CD14-positive monocyte (primary cell): ENCODE measurements around the gene ARHGAP21. TPM values are rescaled to one million over a fixed set of nuclear protein-coding genes. Genes with fewer than 3 reads are reported as not detected.
A peak's percentile ranks its signal among the peaks of the same experiment; 100 is the strongest.

Source experiments
- DNase-seq, 3 donors: peaks; one replicate each; pipeline ENCODE4 v3.0.0-alpha.2; 2011 to 2022
- H2AFZ ChIP-seq: 2 replicates; pipeline ENCODE4 v1.6.0; 2012; ENCODE audit warnings: mild to moderate bottlenecking, low read depth, low read length, inconsistent platforms; ENCODE audit not compliant: insufficient read depth, poor library complexity, severe bottlenecking
- H3K27ac ChIP-seq, 2 donors: 1 replicate in 1 of 2; 2 replicates in 1 of 2; pipeline ENCODE4 v1.5.1; 2012 to 2013; ENCODE audit warnings: low read length in 2 of 2, control low read depth in 1 of 2, inconsistent platforms in 1 of 2, low read depth in 1 of 2, mild to moderate bottlenecking in 1 of 2
- H3K27me3 ChIP-seq, 2 donors: one replicate each; pipeline versions ENCODE4 v1.6.0 to v1.6.1; 2011 to 2013; ENCODE audit warnings: low read length in 2 of 2; ENCODE audit not compliant: control insufficient read depth in 2 of 2, insufficient read depth in 2 of 2
- H3K36me3 ChIP-seq, 2 donors: replicated peaks in 1 of 2; 1 replicate in 1 of 2; 2 replicates in 1 of 2; pipeline versions ENCODE4 v1.5.1 to v1.6.1; 2012 to 2013; ENCODE audit warnings: low read length in 2 of 2, control low read depth in 1 of 2, inconsistent platforms in 1 of 2, mild to moderate bottlenecking in 1 of 2; ENCODE audit not compliant: insufficient read depth in 2 of 2, control insufficient read depth in 1 of 2
- H3K4me1 ChIP-seq, 2 donors: 1 replicate in 1 of 2; 2 replicates in 1 of 2; pipeline versions ENCODE4 v1.5.1 to v1.6.1; 2012 to 2013; ENCODE audit warnings: low read length in 2 of 2, control low read depth in 1 of 2, inconsistent platforms in 1 of 2, mild to moderate bottlenecking in 1 of 2, moderate library complexity in 1 of 2; ENCODE audit not compliant: insufficient read depth in 2 of 2, control insufficient read depth in 1 of 2
- H3K4me2 ChIP-seq: replicated peaks from 2 replicates; pipeline ENCODE3; 2012; ENCODE audit warnings: low read length, moderate library complexity, mild to moderate bottlenecking; ENCODE audit not compliant: poor library complexity, severe bottlenecking; ENCODE audit errors: extremely low read depth
- H3K4me3 ChIP-seq, 3 experiments: fragments of 200-600 bp in 1 of 3; sonication (generic) in 1 of 3; replicated peaks in 1 of 3; 1 replicate in 2 of 3; 2 replicates in 1 of 3; pipeline ENCODE4 v1.5.1; 2011 to 2013; ENCODE audit warnings: low read length in 3 of 3, mild to moderate bottlenecking in 3 of 3, control low read depth in 2 of 3, low read depth in 2 of 3, inconsistent platforms in 1 of 3, moderate library complexity in 1 of 3
- H3K79me2 ChIP-seq: 2 replicates; pipeline ENCODE4 v1.6.0; 2012; ENCODE audit warnings: mild to moderate bottlenecking, control low read depth, inconsistent platforms, low read length, moderate library complexity; ENCODE audit not compliant: insufficient read depth
- H3K9ac ChIP-seq: 2 replicates; pipeline ENCODE4 v1.6.0; 2017; ENCODE audit warnings: low read length, mild to moderate bottlenecking; ENCODE audit not compliant: insufficient read depth, poor library complexity, severe bottlenecking
- H3K9me3 ChIP-seq, 2 donors: replicated peaks in 1 of 2; 1 replicate in 1 of 2; 2 replicates in 1 of 2; pipeline versions ENCODE4 v1.5.1 to v1.6.1; 2012 to 2013; ENCODE audit warnings: low read length in 2 of 2, control low read depth in 1 of 2; ENCODE audit not compliant: control insufficient read depth in 1 of 2, insufficient read depth in 1 of 2
- H4K20me1 ChIP-seq: 2 replicates; pipeline ENCODE4 v1.6.0; 2012; ENCODE audit warnings: mild to moderate bottlenecking, low read length, control low read depth, moderate library complexity; ENCODE audit not compliant: insufficient read depth
- H3K27ac Mint-ChIP-seq, 7 donors: one replicate each; pipeline ENCODE4 v1.8.0; 2020; ENCODE audit warnings: mild to moderate bottlenecking in 7 of 7, mixed read lengths in 7 of 7, moderate library complexity in 6 of 7, inconsistent platforms in 2 of 7
- H3K27me3 Mint-ChIP-seq, 3 donors: one replicate each; pipeline ENCODE4 v1.8.0; 2021 to 2022; ENCODE audit warnings: low read depth in 3 of 3, mild to moderate bottlenecking in 3 of 3, mixed read lengths in 3 of 3, moderate library complexity in 3 of 3, inconsistent platforms in 1 of 3
- H3K36me3 Mint-ChIP-seq, 2 donors: one replicate each; pipeline ENCODE4 v1.8.0; 2020; ENCODE audit warnings: mixed read lengths in 2 of 2, inconsistent platforms in 1 of 2, mild to moderate bottlenecking in 1 of 2
- H3K4me1 Mint-ChIP-seq: one replicate; pipeline ENCODE4 v1.8.0; 2020; ENCODE audit warnings: mild to moderate bottlenecking, mixed read lengths
- H3K4me3 Mint-ChIP-seq, 2 donors: one replicate each; pipeline ENCODE4 v1.8.0; 2020; ENCODE audit warnings: mild to moderate bottlenecking in 2 of 2, mixed read lengths in 2 of 2, moderate library complexity in 1 of 2
- H3K9me3 Mint-ChIP-seq, 7 donors: one replicate each; pipeline ENCODE4 v1.8.0; 2020 to 2022; ENCODE audit warnings: mixed read lengths in 7 of 7, mild to moderate bottlenecking in 6 of 7, moderate library complexity in 6 of 7, inconsistent platforms in 2 of 7
- WGBS: methylation state at CpG from one replicate; pipeline ENCODE4 v1.1.5; 2013; ENCODE audit warnings: missing lambda C conversion rate; ENCODE audit not compliant: insufficient coverage; 5-methylcytosine and 5-hydroxymethylcytosine counted together
- intact Hi-C, 2 donors: fragments of 100-400 bp; cut with micrococcal nuclease; formaldehyde crosslinking; loops; one replicate each; pipeline versions ENCODE4 v1.15.0 to v1.15.1; 2023
- polyA plus RNA-seq, 3 donors: library from polyadenylated mRNA; depleted of rRNA in 1 of 3; unstranded in 2 of 3; stranded (reverse) in 1 of 3; fragments of 300-500 nt in 2 of 3; fragments of >200 nt in 1 of 3; fragmentation: Illumina TruSeq in 2 of 3; gene quantifications; 1 replicate in 2 of 3; 2 replicates in 1 of 3; pipeline ENCODE4 v1.2.3, GENCODE V29; 2012 to 2021
- TF ChIP-seq, protein P1 (sequence below): fragments of 200-600 bp; IDR thresholded peaks from one replicate; pipeline ENCODE4 v1.8.0; 2022; ENCODE audit warnings: antibody characterized with exemption, mild to moderate bottlenecking

Gene ARHGAP21
- polyA plus RNA-seq, 3 donors: 2.1 to 20.0 (median 3.4) TPM

DNA sequence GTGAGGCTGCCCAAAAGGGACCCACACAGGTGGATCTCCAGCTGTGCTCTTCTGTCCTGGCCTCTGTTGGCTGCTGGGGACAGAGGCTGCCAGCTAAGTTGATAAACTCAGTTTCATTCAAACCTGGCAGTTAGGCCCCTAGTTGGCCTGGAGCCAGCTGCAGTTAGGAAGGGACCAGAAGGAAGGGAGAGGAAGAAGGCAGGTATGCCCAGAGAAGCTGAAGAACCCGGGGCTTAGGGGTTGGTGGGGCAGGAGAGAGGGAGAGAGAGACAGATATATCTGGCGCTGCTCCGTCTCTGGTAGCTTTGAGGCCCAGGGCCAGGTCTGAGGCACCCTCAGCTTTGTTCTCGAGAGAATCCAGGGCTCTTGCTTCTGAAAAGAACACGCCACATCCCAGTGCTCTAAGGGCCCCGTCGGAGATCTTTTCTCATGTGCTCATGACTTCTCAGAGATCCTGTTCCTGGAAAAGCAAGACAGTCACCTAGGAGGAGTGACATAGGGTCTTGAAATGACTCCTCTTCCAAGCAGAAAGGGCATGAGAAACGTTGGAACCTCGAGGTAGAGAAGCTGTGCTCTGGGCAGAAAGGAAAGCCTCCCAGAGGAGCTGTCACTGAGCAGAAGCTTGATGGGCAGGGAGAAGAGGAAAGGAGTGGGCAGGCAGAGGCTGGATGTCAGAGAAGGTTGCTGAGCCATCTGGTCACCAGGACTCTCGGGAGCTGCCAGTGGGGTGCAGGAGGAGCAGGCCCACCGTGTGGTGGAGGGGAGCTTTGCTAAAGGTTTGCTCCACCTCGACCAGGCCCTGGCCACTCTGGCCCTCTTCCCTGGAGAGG lies 153.6 kb downstream of the ARHGAP21 start:
- Histone ChIP-seq H3K9ac (no peak overlapping the region), H3K79me2 (no peaks in the 10 kb centered on the region), H3K27ac (no peak overlapping the region), H3K27me3 (no peaks in the 10 kb centered on the region), H4K20me1 (no peaks in the 10 kb centered on the region), H3K4me2 (no peak overlapping the region), H2AFZ (no peak overlapping the region), H3K9me3 (no peaks in the 10 kb centered on the region), H3K36me3 (no peaks in the 10 kb centered on the region), H3K4me1 (no peaks in the 10 kb centered on the region), H3K4me3 (no peak overlapping the region)
- no peaks in the 10 kb centered on the region for H3K36me3 Mint-ChIP-seq
- 88% methylated on average over 7 of the region's 12 CpGs for WGBS
- intact Hi-C loops: no loop called here
- DNase-seq: no peak
- H3K9me3 Mint-ChIP-seq: peaks cover 0 to 6% (median 5%) of the 10 kb centered on the region in 7 donors
- H3K27me3 Mint-ChIP-seq: peaks cover 0 to 2% (median 1%) of the 10 kb centered on the region in 3 donors
- no peak overlapping the region for H3K4me3 Mint-ChIP-seq
- H3K27ac Mint-ChIP-seq: peak overlapping the region in 1 of 7 donors; percentile 48
- no peaks in the 10 kb centered on the region for H3K4me1 Mint-ChIP-seq
- TF ChIP-seq, protein P1, sequence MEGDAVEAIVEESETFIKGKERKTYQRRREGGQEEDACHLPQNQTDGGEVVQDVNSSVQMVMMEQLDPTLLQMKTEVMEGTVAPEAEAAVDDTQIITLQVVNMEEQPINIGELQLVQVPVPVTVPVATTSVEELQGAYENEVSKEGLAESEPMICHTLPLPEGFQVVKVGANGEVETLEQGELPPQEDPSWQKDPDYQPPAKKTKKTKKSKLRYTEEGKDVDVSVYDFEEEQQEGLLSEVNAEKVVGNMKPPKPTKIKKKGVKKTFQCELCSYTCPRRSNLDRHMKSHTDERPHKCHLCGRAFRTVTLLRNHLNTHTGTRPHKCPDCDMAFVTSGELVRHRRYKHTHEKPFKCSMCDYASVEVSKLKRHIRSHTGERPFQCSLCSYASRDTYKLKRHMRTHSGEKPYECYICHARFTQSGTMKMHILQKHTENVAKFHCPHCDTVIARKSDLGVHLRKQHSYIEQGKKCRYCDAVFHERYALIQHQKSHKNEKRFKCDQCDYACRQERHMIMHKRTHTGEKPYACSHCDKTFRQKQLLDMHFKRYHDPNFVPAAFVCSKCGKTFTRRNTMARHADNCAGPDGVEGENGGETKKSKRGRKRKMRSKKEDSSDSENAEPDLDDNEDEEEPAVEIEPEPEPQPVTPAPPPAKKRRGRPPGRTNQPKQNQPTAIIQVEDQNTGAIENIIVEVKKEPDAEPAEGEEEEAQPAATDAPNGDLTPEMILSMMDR: no peak

DNA sequence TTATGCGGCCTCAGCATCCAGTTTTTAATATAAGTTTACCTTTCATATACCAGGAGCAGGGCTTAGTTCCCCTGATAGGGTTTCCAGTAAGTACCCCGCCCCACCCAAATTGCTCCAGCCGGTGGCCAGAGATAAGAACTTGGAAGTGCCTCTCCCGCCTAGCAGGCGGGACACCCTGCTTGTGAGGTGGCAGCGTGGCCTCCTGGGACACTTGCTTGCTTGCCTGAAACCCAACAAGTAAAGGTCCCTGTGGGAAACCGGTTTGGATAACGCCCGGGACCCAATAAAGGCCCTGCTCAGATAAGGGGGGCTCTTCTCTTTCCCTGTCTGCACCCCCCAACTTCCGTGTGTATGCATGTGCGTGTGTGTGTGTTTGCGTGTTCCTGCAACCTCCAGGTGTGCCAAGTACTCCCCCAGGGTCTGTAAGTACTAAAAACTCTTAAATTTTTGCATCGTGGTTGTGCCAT lies 154.3 kb downstream of the ARHGAP21 start:
- 97% methylated on average over 7 of the region's 13 CpGs for WGBS
- intact Hi-C loops: no loop called here

More for the DNA sequence above, 154.3 kb downstream of the ARHGAP21 start:
- Histone ChIP-seq H3K27me3 (no peaks in the 10 kb centered on the region), H3K4me3 (no peak overlapping the region), H3K4me2 (no peak overlapping the region), H3K27ac (no peak overlapping the region), H3K9me3 (no peaks in the 10 kb centered on the region), H4K20me1 (no peaks in the 10 kb centered on the region), H2AFZ (no peak overlapping the region), H3K36me3 (no peaks in the 10 kb centered on the region), H3K79me2 (no peaks in the 10 kb centered on the region), H3K9ac (no peak overlapping the region), H3K4me1 (no peaks in the 10 kb centered on the region)
- peaks cover 1 to 2% (median 2%) of the 10 kb centered on the region in 3 donors for H3K27me3 Mint-ChIP-seq
- no peak for DNase-seq
- TF ChIP-seq, protein P1: no peak
- no peaks in the 10 kb centered on the region for H3K36me3 Mint-ChIP-seq
- peaks cover 0 to 6% (median 5%) of the 10 kb centered on the region in 7 donors for H3K9me3 Mint-ChIP-seq
- H3K4me3 Mint-ChIP-seq: no peak overlapping the region
- H3K27ac Mint-ChIP-seq: no peak overlapping the region
- H3K4me1 Mint-ChIP-seq: no peaks in the 10 kb centered on the region
